Nephron progenitor cell (in vitro differentiated cells): ENCODE data around the gene RBBP9.
"Not testable (repeated sequence)": the region's sequence is repeated elsewhere in the genome, so short reads cannot be mapped to it uniquely, and the experiment has no call there.

Source experiments
- DNase-seq: peaks from one replicate; pipeline ENCODE4 v3.0.0; 2021
- H3K27ac Mint-ChIP-seq: 2 replicates; pipeline ENCODE4 v1.8.0; 2021; ENCODE audit warnings: mild to moderate bottlenecking, moderate library complexity, mixed read lengths
- H3K27me3 Mint-ChIP-seq: 2 replicates; pipeline ENCODE4 v1.8.0; 2021; ENCODE audit warnings: mild to moderate bottlenecking, low read depth, mixed read lengths; ENCODE audit not compliant: poor library complexity
- H3K36me3 Mint-ChIP-seq: 2 replicates; pipeline ENCODE4 v1.8.0; 2021; ENCODE audit warnings: low read depth, mixed read lengths
- H3K4me1 Mint-ChIP-seq: 2 replicates; pipeline ENCODE4 v1.8.0; 2021; ENCODE audit warnings: mixed read lengths
- H3K4me3 Mint-ChIP-seq: 2 replicates; pipeline ENCODE4 v1.8.0; 2021; ENCODE audit warnings: mild to moderate bottlenecking, moderate library complexity, mixed read lengths
- H3K9me3 Mint-ChIP-seq: 2 replicates; pipeline ENCODE4 v1.8.0; 2021; ENCODE audit warnings: mild to moderate bottlenecking, moderate library complexity, mixed read lengths
- TF ChIP-seq, protein P1 (sequence below): fragments of 200-600 bp; sonication (generic); IDR thresholded peaks from 2 replicates; pipeline ENCODE4 v1.5.0; 2021; ENCODE audit warnings: antibody characterized with exemption

Gene RBBP9

GRCh38 chr20:18533978-18534644, 37.1 kb upstream of the RBBP9 start:
- Mint-ChIP-seq H3K27ac (no peak overlapping the region), H3K4me1 (no peaks in the 10 kb centered on the region), H3K27me3 (no peaks in the 10 kb centered on the region)

GRCh38 chr20:18533491-18533890, 36.5 kb upstream of the RBBP9 start:
- H3K4me3 Mint-ChIP-seq: no peak overlapping the region
- H3K36me3 Mint-ChIP-seq: peaks cover 82% of the 10 kb centered on the region

More at GRCh38 chr20:18533978-18534644, 37.1 kb upstream of the RBBP9 start:
- peaks cover 80% of the 10 kb centered on the region for H3K36me3 Mint-ChIP-seq
- no peaks in the 10 kb centered on the region for H3K9me3 Mint-ChIP-seq
- DNase-seq: no peak
- H3K4me3 Mint-ChIP-seq: no peak overlapping the region
- TF ChIP-seq, protein P1, sequence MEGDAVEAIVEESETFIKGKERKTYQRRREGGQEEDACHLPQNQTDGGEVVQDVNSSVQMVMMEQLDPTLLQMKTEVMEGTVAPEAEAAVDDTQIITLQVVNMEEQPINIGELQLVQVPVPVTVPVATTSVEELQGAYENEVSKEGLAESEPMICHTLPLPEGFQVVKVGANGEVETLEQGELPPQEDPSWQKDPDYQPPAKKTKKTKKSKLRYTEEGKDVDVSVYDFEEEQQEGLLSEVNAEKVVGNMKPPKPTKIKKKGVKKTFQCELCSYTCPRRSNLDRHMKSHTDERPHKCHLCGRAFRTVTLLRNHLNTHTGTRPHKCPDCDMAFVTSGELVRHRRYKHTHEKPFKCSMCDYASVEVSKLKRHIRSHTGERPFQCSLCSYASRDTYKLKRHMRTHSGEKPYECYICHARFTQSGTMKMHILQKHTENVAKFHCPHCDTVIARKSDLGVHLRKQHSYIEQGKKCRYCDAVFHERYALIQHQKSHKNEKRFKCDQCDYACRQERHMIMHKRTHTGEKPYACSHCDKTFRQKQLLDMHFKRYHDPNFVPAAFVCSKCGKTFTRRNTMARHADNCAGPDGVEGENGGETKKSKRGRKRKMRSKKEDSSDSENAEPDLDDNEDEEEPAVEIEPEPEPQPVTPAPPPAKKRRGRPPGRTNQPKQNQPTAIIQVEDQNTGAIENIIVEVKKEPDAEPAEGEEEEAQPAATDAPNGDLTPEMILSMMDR: no peak

GRCh38 chr20:18532626-18533025, 35.6 kb upstream of the RBBP9 start:
- H3K9me3 Mint-ChIP-seq: no peaks in the 10 kb centered on the region
- TF ChIP-seq, protein P1: no peak
- H3K36me3 Mint-ChIP-seq: peaks cover 79% of the 10 kb centered on the region
- DNase-seq: no peak
- H3K27ac Mint-ChIP-seq: no peak overlapping the region
- H3K27me3 Mint-ChIP-seq: no peaks in the 10 kb centered on the region
- no peaks in the 10 kb centered on the region for H3K4me1 Mint-ChIP-seq
- no peak overlapping the region for H3K4me3 Mint-ChIP-seq

More at GRCh38 chr20:18533491-18533890, 36.5 kb upstream of the RBBP9 start:
- TF ChIP-seq, protein P1: no peak
- H3K4me1 Mint-ChIP-seq: no peaks in the 10 kb centered on the region
- H3K9me3 Mint-ChIP-seq: no peaks in the 10 kb centered on the region
- H3K27ac Mint-ChIP-seq: no peak overlapping the region
- H3K27me3 Mint-ChIP-seq: no peaks in the 10 kb centered on the region
- DNase-seq: no peak

DNA sequence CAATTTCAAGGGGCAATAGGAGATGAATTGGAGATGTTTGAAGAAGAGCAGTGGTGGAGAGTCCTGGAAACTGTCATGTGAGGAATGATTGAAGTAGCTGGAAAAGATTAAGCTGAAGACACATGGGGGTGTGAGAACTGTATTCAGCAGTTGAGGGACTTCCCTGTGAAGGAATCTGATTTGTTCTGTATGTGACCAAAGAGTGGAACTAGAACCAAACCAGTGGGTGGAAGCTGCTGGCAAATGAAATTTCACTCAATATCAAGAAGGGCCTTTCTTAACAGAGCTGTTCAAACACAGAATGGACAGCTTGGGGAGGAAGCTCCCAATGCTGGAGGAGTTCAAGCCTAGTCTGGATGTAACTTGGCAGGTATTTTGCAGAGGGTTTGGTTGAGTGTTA, 32.0 kb upstream of the RBBP9 start:
- TF ChIP-seq, protein P1: no peak
- H3K36me3 Mint-ChIP-seq: peaks cover 73% of the 10 kb centered on the region

DNA sequence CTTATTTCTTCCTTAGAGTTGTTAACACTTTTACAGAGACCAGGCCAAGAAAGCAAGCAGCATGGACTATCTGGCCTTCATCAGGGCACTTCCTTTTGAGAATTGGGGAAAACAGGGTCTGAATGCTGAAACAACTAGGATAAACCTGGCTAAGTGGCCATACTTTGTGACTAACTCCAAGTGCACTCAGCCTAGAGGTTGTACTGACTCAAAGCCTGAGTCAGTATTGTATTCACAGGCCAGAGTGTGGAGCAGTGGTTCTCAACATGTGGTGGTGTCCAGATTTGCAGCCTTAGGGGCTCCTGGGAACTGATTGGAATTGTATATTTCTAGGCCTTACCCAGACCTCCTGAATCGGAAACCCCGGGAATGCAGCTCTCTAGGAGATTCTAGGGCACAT, 30.8 kb upstream of the RBBP9 start:
- TF ChIP-seq, protein P1: no peak
- Mint-ChIP-seq H3K9me3 (no peaks in the 10 kb centered on the region), H3K36me3 (peaks cover 72% of the 10 kb centered on the region), H3K27ac (no peak overlapping the region), H3K4me1 (no peaks in the 10 kb centered on the region), H3K4me3 (no peak overlapping the region), H3K27me3 (no peaks in the 10 kb centered on the region)
- no peak for DNase-seq

More for the DNA sequence above, 32.0 kb upstream of the RBBP9 start:
- Mint-ChIP-seq H3K27ac (peak overlapping the region; percentile 18), H3K9me3 (no peaks in the 10 kb centered on the region), H3K4me3 (no peak overlapping the region), H3K27me3 (no peaks in the 10 kb centered on the region), H3K4me1 (no peaks in the 10 kb centered on the region)
- no peak for DNase-seq

DNA sequence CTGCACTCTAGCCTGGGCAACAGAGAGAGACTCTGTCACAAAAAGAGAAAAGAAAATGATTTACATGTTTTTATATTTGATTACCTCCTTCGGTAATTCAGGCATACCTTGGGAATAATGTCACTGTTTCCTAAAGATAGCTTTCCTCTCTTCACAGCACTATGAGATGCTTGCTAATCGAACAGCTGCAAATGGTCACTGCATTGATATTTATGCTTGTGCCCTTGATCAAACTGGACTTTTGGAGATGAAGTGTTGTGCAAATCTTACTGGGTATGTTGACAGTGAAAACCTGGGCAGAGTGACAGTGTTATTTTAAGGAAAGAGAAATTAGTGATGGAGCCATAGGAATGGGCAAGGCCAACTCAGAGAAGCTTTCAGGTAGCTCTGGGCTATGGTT, 30.3 kb upstream of the RBBP9 start:
- Mint-ChIP-seq H3K4me1 (no peaks in the 10 kb centered on the region), H3K36me3 (peaks cover 67% of the 10 kb centered on the region), H3K9me3 (no peaks in the 10 kb centered on the region), H3K27ac (no peak overlapping the region), H3K27me3 (no peaks in the 10 kb centered on the region), H3K4me3 (no peak overlapping the region)
- no peak for DNase-seq
- TF ChIP-seq, protein P1: no peak

DNA sequence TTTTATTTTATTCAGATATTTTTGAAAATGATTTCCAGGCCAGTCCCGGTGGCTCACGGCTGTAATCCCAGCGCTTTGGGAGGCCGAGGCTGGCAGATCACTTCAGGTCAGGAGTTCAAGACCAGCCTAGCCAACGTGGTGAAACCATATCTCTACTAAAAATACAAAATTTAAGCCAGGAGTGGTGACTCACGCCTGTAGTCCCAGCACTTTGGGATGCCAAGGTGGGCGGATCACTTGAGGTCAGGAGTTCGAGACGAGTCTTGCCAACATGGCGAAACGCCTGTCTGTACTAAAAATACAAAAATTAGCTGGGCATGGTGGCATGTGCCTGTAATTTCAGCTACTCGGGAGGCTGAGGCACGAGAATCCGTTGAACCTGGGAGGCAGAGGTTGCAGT, 29.7 kb upstream of the RBBP9 start:
- not testable (repeated sequence) for H3K9me3 Mint-ChIP-seq, H3K27me3 Mint-ChIP-seq, H3K4me3 Mint-ChIP-seq, H3K27ac Mint-ChIP-seq, DNase-seq, H3K4me1 Mint-ChIP-seq
- peaks cover 62% of the 10 kb centered on the region for H3K36me3 Mint-ChIP-seq
